ENCODE results near the gene AGMO.

DNA sequence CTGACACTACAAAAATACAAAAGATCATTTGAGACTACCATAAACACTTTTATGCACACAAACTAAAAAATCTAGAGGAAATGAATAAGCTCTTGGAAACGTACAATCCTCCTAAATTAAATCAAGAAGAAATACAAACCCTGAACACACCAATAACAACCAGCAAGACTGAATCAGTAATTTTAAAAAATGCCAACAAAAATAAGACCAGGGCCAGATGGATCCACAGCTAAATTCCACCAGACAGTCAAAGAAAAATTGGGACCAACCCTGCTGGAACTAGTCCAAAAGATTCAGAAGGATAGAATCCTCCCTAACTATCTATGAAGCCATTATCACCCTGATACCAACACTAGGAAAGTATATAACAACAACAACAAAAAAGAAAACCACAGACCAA is 277.4 kb downstream of the AGMO start:
- TF ChIP-seq, protein P1, sequence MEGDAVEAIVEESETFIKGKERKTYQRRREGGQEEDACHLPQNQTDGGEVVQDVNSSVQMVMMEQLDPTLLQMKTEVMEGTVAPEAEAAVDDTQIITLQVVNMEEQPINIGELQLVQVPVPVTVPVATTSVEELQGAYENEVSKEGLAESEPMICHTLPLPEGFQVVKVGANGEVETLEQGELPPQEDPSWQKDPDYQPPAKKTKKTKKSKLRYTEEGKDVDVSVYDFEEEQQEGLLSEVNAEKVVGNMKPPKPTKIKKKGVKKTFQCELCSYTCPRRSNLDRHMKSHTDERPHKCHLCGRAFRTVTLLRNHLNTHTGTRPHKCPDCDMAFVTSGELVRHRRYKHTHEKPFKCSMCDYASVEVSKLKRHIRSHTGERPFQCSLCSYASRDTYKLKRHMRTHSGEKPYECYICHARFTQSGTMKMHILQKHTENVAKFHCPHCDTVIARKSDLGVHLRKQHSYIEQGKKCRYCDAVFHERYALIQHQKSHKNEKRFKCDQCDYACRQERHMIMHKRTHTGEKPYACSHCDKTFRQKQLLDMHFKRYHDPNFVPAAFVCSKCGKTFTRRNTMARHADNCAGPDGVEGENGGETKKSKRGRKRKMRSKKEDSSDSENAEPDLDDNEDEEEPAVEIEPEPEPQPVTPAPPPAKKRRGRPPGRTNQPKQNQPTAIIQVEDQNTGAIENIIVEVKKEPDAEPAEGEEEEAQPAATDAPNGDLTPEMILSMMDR (IDR thresholded peaks at IDR 0.05; ENCODE audit: insufficient read depth, low read depth, low read length) = no peak
- no peak for TF ChIP-seq EZH2 (IDR thresholded peaks at IDR 0.05; ENCODE audit: insufficient read depth, low read length)
